H1 (cell line): ENCODE measurements around the gene BSCL2.

Source experiments
- BACH1 ChIP-seq: IDR thresholded peaks from 2 replicates; pipeline ENCODE4 v1.6.1; 2012; ENCODE audit warnings: low read length, improper control_type of control experiment
- CBX5 ChIP-seq: fragments of 300-800, 300-1000 bp; sonication (generic); IDR thresholded peaks from 2 replicates; pipeline ENCODE4 v1.7.1; 2016; ENCODE audit warnings: antibody characterized with exemption, low read length, low read depth
- CTBP2 ChIP-seq: IDR thresholded peaks from 2 replicates; pipeline ENCODE4 v1.7.0; 2011; ENCODE audit warnings: borderline replicate concordance, mild to moderate bottlenecking, moderate library complexity, mixed read lengths, low read length; ENCODE audit not compliant: insufficient read depth, insufficient read length
- EP300 ChIP-seq, 2 experiments: IDR thresholded peaks; 1 replicate in 1 of 2; 2 replicates in 1 of 2; pipeline ENCODE4 v1.6.1; 2011 to 2012; ENCODE audit warnings: low read depth in 2 of 2, low read length in 2 of 2, mild to moderate bottlenecking in 2 of 2, borderline replicate concordance in 1 of 2, inconsistent platforms in 1 of 2, moderate library complexity in 1 of 2
- FOSL1 ChIP-seq: IDR thresholded peaks from 2 replicates; pipeline ENCODE4 v1.6.1; 2011; ENCODE audit warnings: mild to moderate bottlenecking, low read depth, low read length, moderate library complexity; ENCODE audit not compliant: insufficient read depth
- MAX ChIP-seq: IDR thresholded peaks from 2 replicates; pipeline ENCODE4 v1.6.1; 2012; ENCODE audit warnings: inconsistent platforms
- NRF1 ChIP-seq: IDR thresholded peaks from 2 replicates; pipeline ENCODE4 v1.6.1; 2011; ENCODE audit warnings: mild to moderate bottlenecking, low read depth, low read length, improper control_type of control experiment
- POLR2A ChIP-seq, 2 experiments: IDR thresholded peaks; 1 replicate in 1 of 2; 2 replicates in 1 of 2; pipeline ENCODE4 v1.6.1; 2011; ENCODE audit warnings: low read depth in 2 of 2, low read length in 2 of 2, mild to moderate bottlenecking in 2 of 2; ENCODE audit errors: control extremely low read depth in 1 of 2
- SP2 ChIP-seq: IDR thresholded peaks from 2 replicates; pipeline ENCODE4 v1.6.1; 2012; ENCODE audit warnings: mild to moderate bottlenecking, low read length, inconsistent platforms
- SP4 ChIP-seq: IDR thresholded peaks from 2 replicates; pipeline ENCODE4 v1.6.1; 2012; ENCODE audit warnings: low read length, inconsistent platforms
- SUZ12 ChIP-seq: fragments of 200-600 bp; sonication (generic); IDR thresholded peaks from 2 replicates; pipeline ENCODE4 v1.6.1; 2012; ENCODE audit warnings: mild to moderate bottlenecking, inconsistent platforms, low read length, moderate library complexity, mixed read lengths
- TAF1 ChIP-seq: IDR thresholded peaks from 2 replicates; pipeline ENCODE4 v1.6.1; 2011; ENCODE audit warnings: mild to moderate bottlenecking, low read depth, low read length
- ZNF274 ChIP-seq: IDR thresholded peaks from 2 replicates; pipeline ENCODE4 v1.7.0; 2012; ENCODE audit warnings: low read length, borderline replicate concordance; ENCODE audit errors: extremely low read depth
- TF ChIP-seq, protein P1 (sequence below), 3 experiments: IDR thresholded peaks; 1 replicate in 2 of 3; 2 replicates in 1 of 3; pipeline versions ENCODE4 v1.5.1 to v1.6.1; 2011; ENCODE audit warnings: low read length in 3 of 3, mild to moderate bottlenecking in 3 of 3, inconsistent platforms in 2 of 3, low read depth in 1 of 3, moderate library complexity in 1 of 3; ENCODE audit not compliant: insufficient read depth in 1 of 3; ENCODE audit errors: control extremely low read depth in 1 of 3

DNA sequence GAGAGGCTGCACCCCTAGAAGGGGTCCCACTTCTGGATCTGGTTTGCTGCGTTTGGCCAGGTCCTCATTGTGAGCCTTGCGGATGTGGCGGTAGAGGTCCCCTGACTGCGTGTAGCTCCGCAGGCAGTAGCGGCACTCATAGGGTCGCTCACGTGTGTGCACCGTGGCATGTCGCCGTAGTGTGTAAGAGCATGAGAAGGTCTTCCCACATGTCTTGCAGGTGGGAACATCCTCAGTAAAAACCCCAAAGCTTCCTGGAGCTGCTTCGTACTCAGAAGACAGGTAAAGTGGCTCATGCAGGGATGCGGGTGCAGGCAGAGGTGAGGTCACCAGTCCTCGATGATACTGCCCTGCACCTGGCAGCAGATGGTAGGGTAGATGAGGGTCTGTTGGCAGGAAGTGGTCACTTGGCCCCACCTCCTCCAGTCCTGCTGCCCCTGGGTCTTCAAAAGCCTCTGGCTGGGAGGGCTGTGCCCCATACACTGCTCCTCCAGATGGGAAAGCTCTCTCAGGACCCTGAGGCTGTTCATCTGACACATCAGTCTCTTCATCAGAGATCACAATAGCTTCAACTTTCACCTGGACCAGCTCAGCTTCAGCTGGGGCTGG, 45.1 kb upstream of the BSCL2 start:
- TF ChIP-seq CBX5 (no peak), SUZ12 (no peak), FOSL1 (no peak), TAF1 (no peak), POLR2A (IDR thresholded peaks at IDR 0.05; ENCODE audit: control extremely low read depth in 1 of 2, low read depth in 2 of 2, low read length in 2 of 2) (no peak), CTBP2 (no peak), SP2 (no peak), MAX (no peak), ZNF274 (no peak), EP300 (IDR thresholded peaks at IDR 0.05; ENCODE audit: borderline replicate concordance in 1 of 2, low read depth in 2 of 2, low read length in 2 of 2) (no peak), BACH1 (no peak), SP4 (no peak), NRF1 (no peak)
- TF ChIP-seq, protein P1, sequence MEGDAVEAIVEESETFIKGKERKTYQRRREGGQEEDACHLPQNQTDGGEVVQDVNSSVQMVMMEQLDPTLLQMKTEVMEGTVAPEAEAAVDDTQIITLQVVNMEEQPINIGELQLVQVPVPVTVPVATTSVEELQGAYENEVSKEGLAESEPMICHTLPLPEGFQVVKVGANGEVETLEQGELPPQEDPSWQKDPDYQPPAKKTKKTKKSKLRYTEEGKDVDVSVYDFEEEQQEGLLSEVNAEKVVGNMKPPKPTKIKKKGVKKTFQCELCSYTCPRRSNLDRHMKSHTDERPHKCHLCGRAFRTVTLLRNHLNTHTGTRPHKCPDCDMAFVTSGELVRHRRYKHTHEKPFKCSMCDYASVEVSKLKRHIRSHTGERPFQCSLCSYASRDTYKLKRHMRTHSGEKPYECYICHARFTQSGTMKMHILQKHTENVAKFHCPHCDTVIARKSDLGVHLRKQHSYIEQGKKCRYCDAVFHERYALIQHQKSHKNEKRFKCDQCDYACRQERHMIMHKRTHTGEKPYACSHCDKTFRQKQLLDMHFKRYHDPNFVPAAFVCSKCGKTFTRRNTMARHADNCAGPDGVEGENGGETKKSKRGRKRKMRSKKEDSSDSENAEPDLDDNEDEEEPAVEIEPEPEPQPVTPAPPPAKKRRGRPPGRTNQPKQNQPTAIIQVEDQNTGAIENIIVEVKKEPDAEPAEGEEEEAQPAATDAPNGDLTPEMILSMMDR (IDR thresholded peaks at IDR 0.05; ENCODE audit: control extremely low read depth in 1 of 3, insufficient read depth in 1 of 3, low read depth in 1 of 3, low read length in 3 of 3) = no peak
